ENCODE data around the gene PXDN.

Gene PXDN

GRCh38 chr2:1748176-1748740, 3.9 kb upstream of the PXDN start:
- no peak for DNase-seq
- no peak overlapping the region for H3K27ac Mint-ChIP-seq

GRCh38 chr2:1747065-1747941, 3.0 kb upstream of the PXDN start:
- H3K4me3 Mint-ChIP-seq, result peak overlapping the region; percentile 3
- no peaks in the 10 kb centered on the region for H3K9me3 Mint-ChIP-seq
- no peak for DNase-seq
- H3K4me1 Mint-ChIP-seq, result peaks cover 50% of the 10 kb centered on the region
- no peak for TF ChIP-seq CTCF (IDR thresholded peaks at IDR 0.05)
- H3K36me3 Mint-ChIP-seq (ENCODE audit: low read depth), result peaks cover 16% of the 10 kb centered on the region
- peak overlapping the region; percentile 91 for H3K27ac Mint-ChIP-seq
- peaks cover 6% of the 10 kb centered on the region for H3K27me3 Mint-ChIP-seq (ENCODE audit: low read depth, poor library complexity)

More at GRCh38 chr2:1748176-1748740, 3.9 kb upstream of the PXDN start:
- peaks cover 6% of the 10 kb centered on the region for H3K9me3 Mint-ChIP-seq
- TF ChIP-seq CTCF (IDR thresholded peaks at IDR 0.05), result no peak
- H3K36me3 Mint-ChIP-seq (ENCODE audit: low read depth), result peaks cover 16% of the 10 kb centered on the region
- H3K27me3 Mint-ChIP-seq (ENCODE audit: low read depth, poor library complexity), result peaks cover 11% of the 10 kb centered on the region
- H3K4me1 Mint-ChIP-seq, result peaks cover 44% of the 10 kb centered on the region
- no peak overlapping the region for H3K4me3 Mint-ChIP-seq

GRCh38 chr2:1746174-1747064, 2.1 kb upstream of the PXDN start:
- Mint-ChIP-seq H3K9me3 (no peaks in the 10 kb centered on the region), H3K4me3 (peak overlapping the region; percentile 56), H3K27me3 (ENCODE audit: low read depth, poor library complexity) (peaks cover 6% of the 10 kb centered on the region), H3K36me3 (ENCODE audit: low read depth) (peaks cover 24% of the 10 kb centered on the region), H3K27ac (no peak overlapping the region), H3K4me1 (peaks cover 51% of the 10 kb centered on the region)
- DNase-seq, result no peak
- TF ChIP-seq CTCF (IDR thresholded peaks at IDR 0.05), result no peak

GRCh38 chr2:1745171-1746023, 1.1 kb upstream of the PXDN start:
- H3K4me3 Mint-ChIP-seq, result peak overlapping the region; percentile 88
- no peak for TF ChIP-seq CTCF (IDR thresholded peaks at IDR 0.05)
- no peak overlapping the region for H3K27ac Mint-ChIP-seq
- DNase-seq, result no peak
- peaks cover 54% of the 10 kb centered on the region for H3K4me1 Mint-ChIP-seq
- no peaks in the 10 kb centered on the region for H3K9me3 Mint-ChIP-seq
- H3K27me3 Mint-ChIP-seq (ENCODE audit: low read depth, poor library complexity), result peaks cover 3% of the 10 kb centered on the region
- H3K36me3 Mint-ChIP-seq (ENCODE audit: low read depth), result peaks cover 32% of the 10 kb centered on the region

- H3K4me1 Mint-ChIP-seq, result peaks cover 59% of the 10 kb centered on the region
- peaks cover 3% of the 10 kb centered on the region for H3K27me3 Mint-ChIP-seq (ENCODE audit: low read depth, poor library complexity)
- no peak for TF ChIP-seq CTCF (IDR thresholded peaks at IDR 0.05)
- H3K4me3 Mint-ChIP-seq, result peak overlapping the region; percentile 95
- no peak overlapping the region for H3K27ac Mint-ChIP-seq
- H3K36me3 Mint-ChIP-seq (ENCODE audit: low read depth), result peaks cover 42% of the 10 kb centered on the region
- peaks cover 7% of the 10 kb centered on the region for H3K9me3 Mint-ChIP-seq
- peak; percentile 72 for DNase-seq
These were observed 217 bp downstream of the PXDN start for GRCh38 chr2:1744151-1744445.
